Peyer's patch (tissue), 4 donors: ENCODE results near the gene TMEM135.

Experiments used
- CTCF ChIP-seq, 6 experiments: fragments of 450-650 bp in 4 of 6; fragments of 200-600 bp in 2 of 6; sonication (generic) in 1 of 6; IDR thresholded peaks; one replicate each; pipeline ENCODE4 v1.5.1; 2017 to 2019; ENCODE audit warnings: antibody characterized with exemption in 6 of 6, mild to moderate bottlenecking in 3 of 6, moderate library complexity in 1 of 6
- POLR2A ChIP-seq, 2 donors: fragments of 450-650 bp; IDR thresholded peaks; one replicate each; pipeline ENCODE4 v1.5.1; 2017; ENCODE audit warnings: antibody characterized with exemption in 2 of 2, mild to moderate bottlenecking in 2 of 2, moderate library complexity in 2 of 2

DNA sequence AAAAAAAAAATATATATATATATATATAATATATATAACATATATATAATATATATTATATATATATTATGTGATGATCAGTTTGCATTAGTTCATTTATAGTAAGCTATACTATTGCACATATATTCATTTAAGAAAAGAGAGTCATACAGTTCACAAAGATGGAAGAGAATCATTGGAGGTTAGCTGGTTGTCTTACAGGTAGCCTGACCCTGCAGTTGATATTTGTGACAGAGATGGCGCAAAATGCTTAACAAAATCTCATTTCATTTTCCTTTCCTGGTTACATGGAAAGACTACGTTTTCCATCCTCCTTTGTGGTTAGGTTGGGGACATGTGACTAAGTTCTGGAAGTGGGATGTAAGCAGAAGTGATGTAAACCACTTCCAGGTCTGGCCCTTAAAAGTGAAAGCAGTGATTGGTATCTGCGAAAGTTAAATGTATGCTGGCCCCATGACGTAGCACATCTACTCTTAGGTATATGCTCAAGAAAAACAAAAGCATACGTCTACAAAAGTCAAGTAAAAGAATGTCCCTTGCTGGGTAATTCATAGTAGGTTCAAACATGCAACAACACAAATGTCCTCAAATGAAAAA is 7.2 kb upstream of the TMEM135 start:
- no peak for TF ChIP-seq CTCF (IDR thresholded peaks at IDR 0.05)
- TF ChIP-seq POLR2A (IDR thresholded peaks at IDR 0.05): no peak
